NCI-H1417 (cell line): ENCODE results near the gene GATA3.

Experiments used
- DNase-seq, 3 experiments: peaks; one replicate each; lab custom pipeline; 2025; lab: John Stamatoyannopoulos, UW

The GATA3 gene

GRCh38 chr10:8051109-8051821, 3.2 kb upstream of the GATA3 start:
- no peak for DNase-seq

- no peak for DNase-seq
These were observed 2.6 kb upstream of the GATA3 start for GRCh38 chr10:8051851-8052257.

DNA sequence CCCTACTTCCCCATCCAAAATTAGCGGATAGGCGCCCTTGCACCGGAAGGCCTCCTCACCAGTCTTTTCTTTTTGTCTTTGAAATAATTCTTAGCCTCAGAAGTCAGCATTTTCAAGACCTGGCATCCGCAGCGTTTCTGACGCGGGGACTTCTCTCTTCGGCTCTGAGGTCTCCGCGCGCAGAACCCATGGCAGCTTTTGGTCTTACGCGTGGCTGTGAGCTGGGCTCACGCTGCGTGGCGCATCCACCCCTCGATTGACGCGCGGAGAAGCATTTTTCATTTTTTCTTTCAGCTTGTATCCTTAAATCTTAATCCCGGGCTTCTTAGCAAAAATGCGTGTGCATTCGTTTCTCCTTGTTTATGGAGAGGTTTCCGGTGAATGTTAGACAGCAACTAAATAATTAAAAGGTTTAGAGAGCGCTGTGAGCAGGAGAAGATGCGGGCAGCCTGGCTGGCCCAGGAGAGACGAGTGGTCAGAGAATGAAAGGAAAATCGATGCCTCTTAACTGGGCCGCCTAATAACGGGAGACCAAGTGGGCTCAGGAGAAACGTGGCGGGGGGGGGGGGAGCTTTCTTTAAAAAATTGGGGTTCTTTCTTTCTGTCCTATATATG, 2.0 kb upstream of the GATA3 start:
- DNase-seq, result no peak

GRCh38 chr10:8052956-8053445, 1.5 kb upstream of the GATA3 start:
- DNase-seq, result no peak

DNA sequence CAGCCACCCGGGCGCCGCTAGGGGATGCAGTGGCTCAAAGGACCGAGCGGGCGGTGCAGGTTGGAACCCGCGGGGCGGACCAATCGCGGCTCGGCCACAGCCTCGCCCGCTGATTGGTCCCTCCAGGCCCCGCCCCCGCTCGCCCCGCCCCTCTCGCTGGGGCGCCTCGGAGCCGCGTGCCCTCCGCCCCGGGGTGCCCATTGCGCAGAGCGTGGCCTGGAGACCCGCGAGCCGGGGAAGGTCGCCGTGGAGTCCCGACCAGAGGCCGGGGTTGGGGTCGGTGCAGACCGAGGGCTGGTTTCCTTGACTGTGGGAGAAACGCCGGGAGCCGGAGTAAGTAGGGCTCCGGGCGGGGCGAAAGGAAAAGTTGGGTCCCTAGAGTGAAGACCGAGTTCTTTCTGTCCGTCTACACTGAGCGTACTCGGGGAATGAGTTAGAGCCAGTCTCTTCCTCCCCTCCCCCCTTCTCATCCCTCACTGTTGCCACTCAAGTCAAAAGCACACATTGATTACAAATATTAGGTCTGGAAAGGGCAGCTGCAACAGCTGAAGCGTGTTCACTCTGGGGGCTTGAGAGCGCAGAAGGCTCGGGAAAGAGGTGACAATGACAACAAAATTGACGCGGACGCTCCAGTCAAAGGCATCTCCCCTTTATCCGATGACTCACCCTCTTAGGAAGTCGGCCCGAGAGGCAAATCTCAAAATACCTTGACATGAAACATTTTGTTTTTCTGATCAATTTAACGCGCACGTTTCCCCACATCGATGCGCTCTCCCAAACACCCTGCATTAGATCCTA, 843 bp upstream of the GATA3 start:
- peak in 1 of 3 experiments; percentile 10 for DNase-seq

DNA sequence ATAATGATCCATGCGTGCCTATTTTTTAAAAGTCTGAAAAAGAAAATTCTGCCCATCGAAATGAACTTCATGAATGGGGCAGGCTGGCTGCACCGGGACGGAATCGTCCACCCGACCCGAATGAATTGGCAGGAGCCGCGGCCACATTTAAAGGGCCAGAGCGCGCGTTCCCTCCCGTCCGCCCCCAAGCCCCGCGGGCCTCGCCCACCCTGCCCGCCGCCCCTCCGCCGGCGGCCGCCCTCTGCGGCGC, 319 bp upstream of the GATA3 start:
- no peak for DNase-seq

GRCh38 chr10:8055420-8056349, 1.2 kb downstream of the GATA3 start:
- no peak for DNase-seq

- DNase-seq, result no peak
These were observed 1.9 kb downstream of the GATA3 start for GRCh38 chr10:8056378-8056777.

GRCh38 chr10:8056871-8057331, 2.4 kb downstream of the GATA3 start:
- DNase-seq, result no peak

- no peak for DNase-seq
These were observed 3.3 kb downstream of the GATA3 start for GRCh38 chr10:8057636-8058273.

DNA sequence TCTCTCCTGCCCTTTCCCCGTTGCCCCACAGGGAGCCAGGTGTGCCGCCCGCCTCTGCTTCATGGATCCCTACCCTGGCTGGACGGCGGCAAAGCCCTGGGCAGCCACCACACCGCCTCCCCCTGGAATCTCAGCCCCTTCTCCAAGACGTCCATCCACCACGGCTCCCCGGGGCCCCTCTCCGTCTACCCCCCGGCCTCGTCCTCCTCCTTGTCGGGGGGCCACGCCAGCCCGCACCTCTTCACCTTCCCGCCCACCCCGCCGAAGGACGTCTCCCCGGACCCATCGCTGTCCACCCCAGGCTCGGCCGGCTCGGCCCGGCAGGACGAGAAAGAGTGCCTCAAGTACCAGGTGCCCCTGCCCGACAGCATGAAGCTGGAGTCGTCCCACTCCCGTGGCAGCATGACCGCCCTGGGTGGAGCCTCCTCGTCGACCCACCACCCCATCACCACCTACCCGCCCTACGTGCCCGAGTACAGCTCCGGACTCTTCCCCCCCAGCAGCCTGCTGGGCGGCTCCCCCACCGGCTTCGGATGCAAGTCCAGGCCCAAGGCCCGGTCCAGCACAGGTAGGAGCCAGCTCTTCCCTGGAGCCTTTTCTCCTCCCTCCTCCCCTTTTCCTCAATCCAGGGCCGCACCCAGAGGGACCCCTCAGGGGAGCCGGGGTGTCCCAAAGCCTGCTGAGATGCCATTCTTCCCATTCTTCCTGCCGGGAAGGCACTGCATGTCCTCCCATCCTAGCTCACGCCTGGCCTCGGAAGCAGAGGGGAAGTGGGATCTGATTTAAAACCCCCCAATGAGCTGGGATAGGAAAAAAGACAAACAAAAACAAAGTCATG, 4.0 kb downstream of the GATA3 start:
- DNase-seq, result no peak

DNA sequence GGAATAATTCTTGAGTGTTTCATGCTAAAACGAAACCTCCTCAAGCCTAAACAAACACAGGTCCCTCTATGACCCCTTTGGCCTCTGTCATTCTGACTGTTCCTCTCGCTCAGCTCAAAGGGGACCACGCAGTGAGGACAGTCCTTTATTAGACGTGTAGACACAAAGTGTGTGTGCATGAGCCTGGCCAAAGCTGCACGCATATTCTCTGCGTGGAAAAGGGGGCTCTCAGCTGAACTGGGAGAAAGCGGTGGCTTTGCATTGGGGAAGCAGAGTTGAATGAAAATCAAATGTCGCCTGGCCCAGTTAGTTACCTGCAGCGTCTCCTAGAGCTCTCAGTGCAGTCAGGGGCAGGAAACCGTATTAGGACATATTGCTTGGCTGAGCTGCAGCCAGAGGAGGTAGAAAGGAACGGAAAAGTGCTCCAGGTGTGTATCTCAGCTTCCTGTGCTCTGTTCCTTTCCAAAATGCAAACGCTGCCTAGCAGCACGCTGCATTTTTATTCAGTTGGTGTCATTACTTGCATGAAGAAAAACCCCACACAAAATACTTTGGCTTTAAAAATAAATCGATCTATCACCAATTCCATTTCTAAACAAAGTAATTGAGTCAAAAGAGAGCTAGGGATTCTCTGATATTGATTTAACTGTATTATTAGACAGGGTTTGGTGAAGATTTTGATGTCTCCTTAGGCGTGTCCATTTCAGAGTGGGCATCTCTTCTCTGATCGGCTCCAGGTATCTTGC, 4.9 kb downstream of the GATA3 start:
- DNase-seq, result no peak

DNA sequence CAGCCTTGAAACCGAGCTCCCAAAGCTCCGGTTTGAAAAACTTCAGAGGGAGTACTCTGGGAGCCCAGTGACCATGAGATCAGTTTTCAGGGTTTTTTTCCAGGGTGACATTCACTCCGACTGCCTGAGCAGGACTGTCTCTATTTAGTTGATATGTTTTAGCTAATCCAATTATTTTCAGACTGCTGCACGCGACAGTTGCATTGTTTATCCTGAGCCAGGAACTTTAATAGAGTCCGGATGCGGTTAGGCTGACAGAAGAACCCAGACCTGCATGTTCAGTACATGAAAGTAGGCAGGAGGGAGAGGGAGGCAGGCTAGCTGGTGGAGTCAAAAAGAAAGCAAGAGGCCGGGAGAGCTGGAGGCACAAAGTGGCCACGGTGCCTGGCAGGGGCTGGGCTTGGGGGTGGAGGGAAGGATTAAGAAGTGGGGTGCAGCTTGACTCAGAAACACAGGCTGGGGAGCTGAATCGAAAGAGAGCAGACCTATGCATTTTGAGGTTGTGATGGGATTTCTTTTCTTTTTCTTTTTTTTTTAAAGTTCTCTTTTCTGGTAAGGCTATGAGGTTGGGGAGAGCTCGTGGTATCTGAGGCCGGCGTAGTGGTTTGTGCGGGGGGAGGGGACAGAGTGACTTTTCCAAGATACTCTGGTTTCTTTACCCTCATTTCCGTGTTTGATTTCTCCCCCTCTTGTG, 5.7 kb downstream of the GATA3 start:
- no peak for DNase-seq

DNA sequence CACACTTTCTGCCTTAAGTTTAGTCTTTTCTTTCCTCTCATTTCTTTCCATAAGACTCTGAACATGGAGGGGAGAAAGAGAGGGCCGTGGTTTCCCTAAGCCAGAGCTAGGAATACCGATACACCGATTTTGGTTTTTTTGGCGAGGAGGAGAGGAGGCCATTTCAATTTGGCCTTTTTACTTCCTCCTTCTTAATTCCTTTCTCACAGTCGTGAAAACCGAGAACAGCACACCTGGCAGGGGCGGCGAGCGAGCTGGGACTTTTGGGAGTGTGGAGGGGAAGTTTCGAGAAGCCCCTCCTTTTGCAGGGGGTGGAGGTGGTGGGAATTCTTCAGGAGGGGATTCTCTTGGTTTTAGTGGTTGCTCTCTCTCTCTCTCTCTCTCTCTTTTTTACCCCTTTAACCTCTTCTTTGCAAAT, 6.2 kb downstream of the GATA3 start:
- no peak for DNase-seq

- DNase-seq, result no peak
These were observed 7.1 kb downstream of the GATA3 start for GRCh38 chr10:8061274-8062211.

- DNase-seq, result no peak
These were observed 8.8 kb downstream of the GATA3 start for GRCh38 chr10:8063128-8063908.

GRCh38 chr10:8063935-8064334, 9.4 kb downstream of the GATA3 start:
- DNase-seq, result no peak
